GM12872 (cell line): Measurements from ENCODE around the gene CD44.

ENCODE experiments used
- CTCF ChIP-seq: IDR thresholded peaks from 3 replicates; pipeline ENCODE4 v1.5.1; 2011; ENCODE audit warnings: low read depth, mild to moderate bottlenecking, low read length, moderate library complexity; ENCODE audit not compliant: insufficient read depth

CD44 gene

GRCh38 chr11:35214226-35214770 is 75.3 kb downstream of the CD44 start:
- no peak for TF ChIP-seq CTCF

- no peak for TF ChIP-seq CTCF
Observed at GRCh38 chr11:35214792-35215193, 75.8 kb downstream of the CD44 start.

GRCh38 chr11:35215945-35216344 is 77.0 kb downstream of the CD44 start:
- TF ChIP-seq CTCF = no peak

GRCh38 chr11:35216962-35217678 is 78.1 kb downstream of the CD44 start:
- TF ChIP-seq CTCF = no peak

- no peak for TF ChIP-seq CTCF
Observed at GRCh38 chr11:35218956-35219355, 80.0 kb downstream of the CD44 start.

- no peak for TF ChIP-seq CTCF
Observed at GRCh38 chr11:35223371-35223796, 84.4 kb downstream of the CD44 start.

GRCh38 chr11:35223991-35224390 is 85.0 kb downstream of the CD44 start:
- TF ChIP-seq CTCF = no peak
